Fibroblast of mammary gland (primary cell): ENCODE data around the gene RNASE8.

Experiments used
- DNase-seq: peaks from one replicate; pipeline ENCODE4 v3.0.0-alpha.2; 2010; ENCODE audit warnings: low read depth
- H3K4me3 ChIP-seq: 2 replicates; pipeline ENCODE4 v1.5.1; 2011; ENCODE audit warnings: low read depth, mild to moderate bottlenecking, low read length, moderate library complexity; ENCODE audit not compliant: control insufficient read depth
- TF ChIP-seq, protein P1 (sequence below): conservative IDR thresholded peaks from 2 replicates; pipeline ENCODE4 v1.5.1; 2011; ENCODE audit warnings: low read depth, low read length, inconsistent platforms; ENCODE audit not compliant: control insufficient read depth, insufficient read depth

Gene RNASE8

DNA sequence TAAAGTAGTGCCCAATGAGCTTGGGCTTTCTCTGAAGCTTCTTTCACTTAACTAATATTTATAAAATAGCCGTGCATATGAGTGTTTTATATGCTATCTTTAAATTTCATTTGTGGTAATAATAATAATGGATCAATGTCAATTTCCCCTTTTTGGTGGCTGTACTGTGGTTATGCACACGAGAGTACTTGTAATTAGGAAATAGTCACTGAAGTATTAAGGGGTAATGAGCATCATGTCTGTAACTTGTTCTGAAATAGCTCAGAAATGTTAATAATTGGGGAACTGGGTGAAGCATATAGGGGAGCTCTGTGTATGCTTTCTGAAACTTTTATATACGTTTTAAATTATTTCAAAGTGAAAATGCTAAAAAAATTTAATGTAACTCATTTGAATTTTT, 7.0 kb upstream of the RNASE8 start:
- TF ChIP-seq, protein P1, sequence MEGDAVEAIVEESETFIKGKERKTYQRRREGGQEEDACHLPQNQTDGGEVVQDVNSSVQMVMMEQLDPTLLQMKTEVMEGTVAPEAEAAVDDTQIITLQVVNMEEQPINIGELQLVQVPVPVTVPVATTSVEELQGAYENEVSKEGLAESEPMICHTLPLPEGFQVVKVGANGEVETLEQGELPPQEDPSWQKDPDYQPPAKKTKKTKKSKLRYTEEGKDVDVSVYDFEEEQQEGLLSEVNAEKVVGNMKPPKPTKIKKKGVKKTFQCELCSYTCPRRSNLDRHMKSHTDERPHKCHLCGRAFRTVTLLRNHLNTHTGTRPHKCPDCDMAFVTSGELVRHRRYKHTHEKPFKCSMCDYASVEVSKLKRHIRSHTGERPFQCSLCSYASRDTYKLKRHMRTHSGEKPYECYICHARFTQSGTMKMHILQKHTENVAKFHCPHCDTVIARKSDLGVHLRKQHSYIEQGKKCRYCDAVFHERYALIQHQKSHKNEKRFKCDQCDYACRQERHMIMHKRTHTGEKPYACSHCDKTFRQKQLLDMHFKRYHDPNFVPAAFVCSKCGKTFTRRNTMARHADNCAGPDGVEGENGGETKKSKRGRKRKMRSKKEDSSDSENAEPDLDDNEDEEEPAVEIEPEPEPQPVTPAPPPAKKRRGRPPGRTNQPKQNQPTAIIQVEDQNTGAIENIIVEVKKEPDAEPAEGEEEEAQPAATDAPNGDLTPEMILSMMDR = no peak
- H3K4me3 ChIP-seq = no peak overlapping the region
- DNase-seq = no peak

DNA sequence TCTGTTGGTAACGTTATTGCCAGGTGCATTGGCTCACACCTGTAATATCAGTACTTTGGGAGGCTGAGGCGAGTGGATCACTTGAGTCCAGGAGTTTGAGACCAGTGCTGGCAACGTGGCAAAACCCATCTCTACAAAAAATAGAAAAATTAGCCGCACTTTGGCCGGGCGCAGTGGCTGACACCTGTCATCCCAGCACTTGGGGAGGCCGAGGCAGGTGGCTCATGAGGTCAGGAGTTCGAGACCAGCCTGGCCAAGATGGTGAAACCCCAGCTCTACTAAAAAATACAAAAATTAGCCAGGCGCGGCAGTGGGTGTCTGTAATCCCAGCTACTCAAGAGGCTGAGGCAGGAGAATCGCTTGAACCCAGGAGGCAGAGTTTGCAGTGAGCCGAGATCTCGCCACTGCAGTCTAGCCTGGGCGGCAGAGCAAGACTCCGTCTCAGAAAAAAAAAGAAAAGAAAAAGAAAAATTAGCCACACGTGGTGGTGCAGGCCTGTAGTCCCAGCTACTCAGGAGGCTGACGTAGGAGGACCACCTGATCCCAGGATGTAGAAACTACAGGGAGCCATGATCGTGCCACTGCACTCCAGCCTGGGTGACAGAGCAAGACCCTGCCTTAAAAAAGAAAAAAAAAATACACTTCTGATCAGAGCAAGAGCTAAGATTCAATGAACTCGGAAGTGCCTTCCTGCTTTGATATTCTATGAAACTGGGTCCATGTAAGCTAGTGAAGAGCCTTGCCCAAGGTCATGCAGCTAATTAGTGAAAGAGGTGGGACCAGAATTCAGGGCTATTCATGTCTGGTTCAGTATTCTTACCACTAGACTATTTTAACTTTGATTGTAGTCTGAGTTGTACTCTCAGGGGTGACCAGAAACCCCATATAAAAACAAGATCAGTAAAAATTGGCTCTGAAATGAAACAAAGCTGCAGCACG, 4.2 kb upstream of the RNASE8 start:
- DNase-seq = no peak
- TF ChIP-seq, protein P1 = no peak
- no peak overlapping the region for H3K4me3 ChIP-seq

DNA sequence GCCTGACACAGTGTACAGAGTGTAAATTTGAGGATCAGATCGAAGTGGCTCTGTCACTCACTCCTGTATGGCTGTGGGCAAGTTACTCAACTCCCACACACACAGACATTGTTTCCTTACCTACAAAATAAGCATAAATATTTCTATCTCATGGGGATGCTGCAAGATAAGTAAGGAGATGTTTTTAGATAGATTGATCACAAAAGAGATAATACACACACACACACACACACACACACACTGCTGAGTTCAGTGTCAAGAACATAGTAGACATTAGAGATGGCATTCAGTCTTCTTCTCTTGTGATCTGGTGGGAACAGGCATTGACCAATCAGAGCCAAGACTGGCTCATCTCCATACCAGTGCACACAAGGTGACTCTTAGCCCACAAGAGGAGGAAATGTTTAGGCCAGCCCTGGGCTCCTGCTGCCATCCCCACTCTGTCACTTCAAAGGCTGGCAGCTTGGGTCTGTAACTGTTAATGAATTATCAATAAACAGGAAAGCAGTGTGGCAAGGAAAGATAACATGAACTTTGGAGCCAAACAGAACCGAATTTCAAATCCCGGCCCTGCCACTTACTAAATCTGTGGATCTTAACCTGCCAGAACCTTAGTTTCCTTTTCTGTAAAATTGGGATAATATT, 3.4 kb upstream of the RNASE8 start:
- no peak overlapping the region for H3K4me3 ChIP-seq
- TF ChIP-seq, protein P1 = no peak
- no peak for DNase-seq

DNA sequence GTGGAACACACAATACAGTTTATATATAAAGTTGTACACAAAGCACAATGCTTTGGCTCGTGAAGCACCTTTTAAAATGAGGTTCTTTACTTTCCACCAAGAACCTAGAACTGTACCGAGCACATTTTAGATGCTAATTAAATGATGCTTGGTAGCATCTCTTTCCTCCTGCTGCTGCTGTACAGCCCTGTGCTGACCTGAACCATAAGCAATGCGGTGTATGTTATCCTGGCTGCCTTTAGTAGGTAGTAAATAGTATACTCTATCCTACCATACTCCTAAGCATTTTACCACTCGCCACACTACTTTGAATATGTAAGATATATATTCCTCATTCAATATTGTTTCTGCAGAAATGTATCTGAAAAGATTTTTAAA, 2.9 kb upstream of the RNASE8 start:
- H3K4me3 ChIP-seq = no peak overlapping the region
- TF ChIP-seq, protein P1 = no peak
- DNase-seq = no peak

DNA sequence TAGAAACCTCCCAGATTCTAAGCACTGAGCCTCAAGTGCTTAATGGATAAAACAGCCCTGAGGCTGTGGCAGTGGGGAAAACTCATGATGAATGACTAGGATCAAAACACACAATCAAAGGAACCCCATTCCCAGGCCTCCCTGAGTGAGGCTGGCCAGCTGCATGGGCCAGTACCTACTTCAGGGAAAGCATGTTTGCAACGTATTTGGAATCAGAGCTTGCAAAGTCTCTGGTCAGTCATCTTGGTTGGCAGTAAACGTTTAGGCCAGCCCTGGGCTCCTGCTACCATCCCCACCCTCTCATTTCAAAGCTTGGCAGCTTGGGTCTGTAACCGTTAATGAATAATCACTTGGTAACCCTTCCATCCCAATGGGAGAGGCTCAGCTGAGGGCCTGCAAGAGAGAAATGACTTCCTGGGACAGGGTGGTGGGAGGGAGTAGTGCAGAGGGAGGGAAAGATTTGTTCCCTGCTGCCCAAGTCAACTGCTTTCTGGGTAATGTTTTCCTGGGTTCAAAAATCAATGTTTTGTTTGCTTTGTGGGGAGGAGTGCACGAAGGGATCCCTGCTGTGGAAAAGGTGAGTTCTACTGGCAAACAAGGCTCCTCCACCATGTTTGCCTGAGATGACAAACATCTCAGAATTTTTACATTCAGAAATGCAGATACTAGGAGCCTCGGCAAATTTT, 2.0 kb upstream of the RNASE8 start:
- DNase-seq = no peak
- H3K4me3 ChIP-seq = no peak overlapping the region
- TF ChIP-seq, protein P1 = no peak

DNA sequence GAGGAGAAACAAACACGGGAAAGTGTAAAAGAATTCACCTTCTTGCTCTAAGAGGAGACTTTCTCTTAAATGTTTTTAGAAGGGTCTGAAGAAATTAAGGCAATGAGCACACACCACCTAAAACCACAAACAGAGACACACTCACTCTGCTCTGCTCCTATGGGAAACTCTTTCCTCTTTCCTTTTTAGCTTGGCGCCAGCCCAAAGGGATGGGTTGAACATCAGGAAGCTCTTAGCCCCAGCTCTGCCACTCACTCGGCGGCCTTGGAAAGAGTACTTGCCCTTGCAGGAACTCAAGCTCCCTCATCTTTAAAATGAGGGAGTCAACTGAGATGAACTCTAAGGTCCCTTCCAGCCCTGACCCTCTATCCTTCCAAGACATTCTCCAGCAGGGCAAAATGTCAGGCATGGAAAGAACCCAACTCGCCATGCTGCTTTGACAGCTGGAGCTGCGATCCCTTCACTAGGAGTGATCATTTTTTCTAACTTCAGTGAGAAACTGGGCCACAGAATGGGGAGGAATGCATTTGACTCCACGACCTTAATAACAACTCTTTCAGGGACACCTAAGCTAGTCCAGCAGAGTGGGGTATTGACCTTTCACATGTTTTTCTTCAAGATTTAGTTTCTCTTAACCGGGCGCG, 980 bp upstream of the RNASE8 start:
- DNase-seq = peak; percentile 79
- H3K4me3 ChIP-seq = no peak overlapping the region
- TF ChIP-seq, protein P1 = no peak
